NCI-H510A treated with DMSO at 0.1 percent for 48 hours (cell line): ENCODE data around the gene CFL1.
A peak's percentile ranks its signal among the peaks of the same experiment; 100 is the strongest.

Source experiments
- DNase-seq: peaks from one replicate; lab custom pipeline; 2025; lab: John Stamatoyannopoulos, UW

Gene CFL1

GRCh38 chr11:65887723-65888162, 29.8 kb upstream of the CFL1 start:
- DNase-seq = no peak

- no peak for DNase-seq
Observed at GRCh38 chr11:65886826-65887722, 29.1 kb upstream of the CFL1 start.

GRCh38 chr11:65885808-65886536, 28.0 kb upstream of the CFL1 start:
- no peak for DNase-seq

GRCh38 chr11:65885231-65885630, 27.3 kb upstream of the CFL1 start:
- no peak for DNase-seq

GRCh38 chr11:65884716-65885092, 26.7 kb upstream of the CFL1 start:
- DNase-seq = peak; percentile 53

- no peak for DNase-seq
Observed at GRCh38 chr11:65883786-65884715, 26.1 kb upstream of the CFL1 start.

- DNase-seq = no peak
Observed at GRCh38 chr11:65883058-65883761, 25.2 kb upstream of the CFL1 start.

GRCh38 chr11:65882120-65883057, 24.4 kb upstream of the CFL1 start:
- DNase-seq = no peak

- no peak for DNase-seq
Observed at GRCh38 chr11:65880844-65881421, 23.0 kb upstream of the CFL1 start.

- no peak for DNase-seq
Observed at GRCh38 chr11:65880027-65880426, 22.0 kb upstream of the CFL1 start.

GRCh38 chr11:65879617-65880016, 21.6 kb upstream of the CFL1 start, which contains the start of gene CTSW:
CTSW (plus strand) TSS chr11:65879837; CDS start chr11:65879855, 18 bp downstream.
- no peak for DNase-seq

GRCh38 chr11:65873318-65874156, 15.6 kb upstream of the CFL1 start:
- DNase-seq = peak; percentile 87

- DNase-seq = no peak
Observed at GRCh38 chr11:65872586-65873317, 14.8 kb upstream of the CFL1 start, which contains the start of gene EFEMP2. EFEMP2 (minus strand) TSS chr11:65872800; CDS start chr11:65872354, 446 bp downstream.

GRCh38 chr11:65871811-65872548, 14.0 kb upstream of the CFL1 start:
- DNase-seq = no peak

GRCh38 chr11:65870706-65871681, 13.0 kb upstream of the CFL1 start:
- peak; percentile 25 for DNase-seq

GRCh38 chr11:65870307-65870658, 12.3 kb upstream of the CFL1 start:
- DNase-seq = no peak
